Measurements from ENCODE around the gene TEX11. TPM values are rescaled to one million over a fixed set of nuclear protein-coding genes. Genes with fewer than 3 reads are reported as not detected.
"Not testable (repeated sequence)": the region's sequence is repeated elsewhere in the genome, so short reads cannot be mapped to it uniquely, and the experiment has no call there.

The TEX11 gene
- total RNA-seq, 1 donor from 2014 or later, result not detected

- Histone ChIP-seq H3K4me3 (ENCODE audit: low read depth, low read length) (no peak overlapping the region), H3K36me3 (ENCODE audit: control insufficient read depth, insufficient read depth, low read length) (no peaks in the 10 kb centered on the region), H3K27me3 (ENCODE audit: control insufficient read depth, insufficient read depth, low read length) (no peaks in the 10 kb centered on the region)
- FAIRE-seq (peak; percentile 23), DNase-seq (ENCODE audit: low read depth) (peak; percentile 89)
- no peak for TF ChIP-seq CTCF (IDR thresholded peaks at IDR 0.05; ENCODE audit: insufficient read depth, low read length, severe bottlenecking)
Observed at GRCh38 chrX:70592091-70592490, 316.4 kb downstream of the TEX11 start.

GRCh38 chrX:70587158-70587557, 321.4 kb downstream of the TEX11 start:
- not testable (repeated sequence) for H3K36me3 ChIP-seq (ENCODE audit: control insufficient read depth, insufficient read depth, low read length); FAIRE-seq; DNase-seq (ENCODE audit: low read depth); H3K4me3 ChIP-seq (ENCODE audit: low read depth, low read length); H3K27me3 ChIP-seq (ENCODE audit: control insufficient read depth, insufficient read depth, low read length)

- Histone ChIP-seq H3K4me3 (ENCODE audit: low read depth, low read length) (no peak overlapping the region), H3K36me3 (ENCODE audit: control insufficient read depth, insufficient read depth, low read length) (no peaks in the 10 kb centered on the region), H3K27me3 (ENCODE audit: control insufficient read depth, insufficient read depth, low read length) (no peaks in the 10 kb centered on the region)
- no peak for TF ChIP-seq CTCF (IDR thresholded peaks at IDR 0.05; ENCODE audit: insufficient read depth, low read length, severe bottlenecking)
- FAIRE-seq (no peak), DNase-seq (ENCODE audit: low read depth) (no peak)
Observed at GRCh38 chrX:70577442-70577841, 331.1 kb downstream of the TEX11 start.

GRCh38 chrX:70569922-70570576, 338.5 kb downstream of the TEX11 start:
- not testable (repeated sequence) for DNase-seq (ENCODE audit: low read depth); H3K27me3 ChIP-seq (ENCODE audit: control insufficient read depth, insufficient read depth, low read length); H3K36me3 ChIP-seq (ENCODE audit: control insufficient read depth, insufficient read depth, low read length); H3K4me3 ChIP-seq (ENCODE audit: low read depth, low read length); FAIRE-seq

- no peak for TF ChIP-seq CTCF (IDR thresholded peaks at IDR 0.05; ENCODE audit: insufficient read depth, low read length, severe bottlenecking)
- no peak for DNase-seq (ENCODE audit: low read depth)
- FAIRE-seq, result no peak
Observed at GRCh38 chrX:70554948-70555347, 353.6 kb downstream of the TEX11 start.

GRCh38 chrX:70554523-70554922, 354.0 kb downstream of the TEX11 start:
- FAIRE-seq, result no peak
- Histone ChIP-seq H3K4me3 (ENCODE audit: low read depth, low read length) (no peak overlapping the region), H3K27me3 (ENCODE audit: control insufficient read depth, insufficient read depth, low read length) (no peaks in the 10 kb centered on the region), H3K36me3 (ENCODE audit: control insufficient read depth, insufficient read depth, low read length) (no peaks in the 10 kb centered on the region)
- no peak for TF ChIP-seq CTCF (IDR thresholded peaks at IDR 0.05; ENCODE audit: insufficient read depth, low read length, severe bottlenecking)
- no peak for DNase-seq (ENCODE audit: low read depth)

More at GRCh38 chrX:70554948-70555347, 353.6 kb downstream of the TEX11 start:
- Histone ChIP-seq H3K36me3 (ENCODE audit: control insufficient read depth, insufficient read depth, low read length) (no peaks in the 10 kb centered on the region), H3K4me3 (ENCODE audit: low read depth, low read length) (no peak overlapping the region), H3K27me3 (ENCODE audit: control insufficient read depth, insufficient read depth, low read length) (no peaks in the 10 kb centered on the region)

GRCh38 chrX:70554081-70554480, 354.4 kb downstream of the TEX11 start:
- FAIRE-seq (no peak), DNase-seq (ENCODE audit: low read depth) (peak; percentile 47)
- TF ChIP-seq CTCF (IDR thresholded peaks at IDR 0.05; ENCODE audit: insufficient read depth, low read length, severe bottlenecking), result peak; percentile 4
- H3K27me3 ChIP-seq (ENCODE audit: control insufficient read depth, insufficient read depth, low read length), result no peaks in the 10 kb centered on the region
- H3K4me3 ChIP-seq (ENCODE audit: low read depth, low read length), result no peak overlapping the region
- H3K36me3 ChIP-seq (ENCODE audit: control insufficient read depth, insufficient read depth, low read length), result no peaks in the 10 kb centered on the region

All from bronchial epithelial cell (primary cell).